ENCODE data around the gene FAM13C.

The FAM13C gene

DNA sequence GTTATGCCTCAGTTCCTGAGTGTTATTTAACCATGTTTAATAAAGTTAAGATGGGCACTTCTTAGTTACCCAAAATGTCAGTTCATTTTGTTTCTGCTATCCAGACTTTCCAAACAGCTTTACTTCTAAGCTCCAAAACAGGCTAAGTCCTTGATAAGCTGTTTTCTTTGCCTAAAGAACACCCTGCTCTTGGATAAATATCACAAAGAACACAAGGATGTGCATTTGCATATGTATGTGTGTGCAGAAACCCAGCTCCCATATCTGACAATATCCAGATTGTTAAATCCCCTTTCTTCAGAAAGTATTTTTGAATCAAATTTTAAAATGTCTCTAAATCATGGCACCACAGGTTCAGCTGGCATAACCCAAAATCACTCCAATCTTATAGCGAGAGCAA is 19.6 kb downstream of the FAM13C start:
- ATAC-seq (ENCODE audit: low read depth), result no peak
- H3K4me1 Mint-ChIP-seq, result no peaks in the 10 kb centered on the region
- H3K9me3 Mint-ChIP-seq, result peaks cover 4% of the 10 kb centered on the region
- H3K27ac Mint-ChIP-seq, result no peak overlapping the region
- no peak overlapping the region for H3K4me3 Mint-ChIP-seq
- no peak for DNase-seq (ENCODE audit: low spot score in 2 of 2)
- no peaks in the 10 kb centered on the region for H3K27me3 Mint-ChIP-seq
- no peaks in the 10 kb centered on the region for H3K36me3 Mint-ChIP-seq

DNA sequence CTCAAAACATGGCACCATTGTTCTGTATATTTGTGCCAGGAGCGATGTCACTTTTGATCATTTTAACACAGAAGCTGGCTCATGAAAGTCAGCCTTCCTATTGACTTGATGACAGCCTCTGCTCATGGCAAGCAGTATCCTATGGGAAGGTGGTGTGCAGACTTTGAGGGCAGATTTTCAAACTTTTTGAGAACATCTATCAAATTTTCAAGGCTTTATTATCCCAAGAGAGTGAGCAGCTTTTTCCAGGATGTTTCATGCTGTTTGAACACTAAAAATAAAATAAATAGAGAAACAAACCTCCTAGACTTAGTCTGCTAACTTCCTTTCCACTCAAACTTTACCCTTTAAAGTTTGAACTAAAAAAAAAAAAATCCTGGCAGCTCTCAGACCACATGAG is 20.3 kb downstream of the FAM13C start:
- no peaks in the 10 kb centered on the region for H3K27me3 Mint-ChIP-seq
- peaks cover 4% of the 10 kb centered on the region for H3K9me3 Mint-ChIP-seq
- no peaks in the 10 kb centered on the region for H3K36me3 Mint-ChIP-seq
- DNase-seq (ENCODE audit: low spot score in 2 of 2), result no peak
- no peak overlapping the region for H3K4me3 Mint-ChIP-seq
- no peak overlapping the region for H3K27ac Mint-ChIP-seq
- no peaks in the 10 kb centered on the region for H3K4me1 Mint-ChIP-seq
- no peak for ATAC-seq (ENCODE audit: low read depth)

DNA sequence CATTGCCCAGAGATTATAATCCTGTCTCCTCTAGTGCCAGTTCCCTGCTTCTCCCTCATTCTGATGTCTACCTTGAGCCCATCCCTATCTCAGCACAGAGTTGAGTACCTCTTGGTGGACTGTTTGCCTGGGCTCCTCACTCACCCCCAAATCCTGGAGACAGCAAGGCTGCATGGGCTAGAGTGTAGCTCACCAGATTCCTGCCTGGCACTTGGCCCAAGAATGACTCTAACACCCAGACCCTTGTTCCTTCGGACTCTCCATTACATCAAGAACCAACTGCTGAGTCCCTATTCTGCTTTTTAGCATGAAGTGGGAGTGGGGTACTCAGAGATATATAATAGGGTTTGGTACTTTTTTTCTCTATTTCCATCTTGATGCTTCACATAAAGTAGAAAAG is 22.1 kb downstream of the FAM13C start:
- ATAC-seq (ENCODE audit: low read depth) (no peak), DNase-seq (ENCODE audit: low spot score in 2 of 2) (no peak)
- Mint-ChIP-seq H3K4me1 (no peaks in the 10 kb centered on the region), H3K27ac (no peak overlapping the region), H3K4me3 (no peak overlapping the region), H3K27me3 (no peaks in the 10 kb centered on the region), H3K36me3 (no peaks in the 10 kb centered on the region), H3K9me3 (peaks cover 2% of the 10 kb centered on the region)

DNA sequence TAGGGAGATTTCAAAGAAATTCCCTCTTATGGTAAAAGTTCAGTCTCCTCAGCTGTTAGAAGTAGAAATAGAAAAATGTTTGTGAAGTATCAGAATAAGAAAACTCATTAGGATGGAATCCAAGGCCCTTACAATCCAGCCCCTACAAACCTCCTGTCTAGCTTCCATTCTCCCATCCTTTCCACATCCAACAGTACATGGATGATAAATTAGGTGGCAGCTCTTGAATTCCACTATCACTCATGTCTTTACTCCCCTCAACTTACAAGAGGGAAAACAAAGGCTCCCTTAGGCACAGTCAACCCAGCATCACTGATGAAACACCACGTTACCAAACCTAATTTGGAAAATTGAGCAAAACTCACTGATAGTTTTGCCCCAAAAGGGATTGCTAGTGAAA is 23.0 kb downstream of the FAM13C start:
- Mint-ChIP-seq H3K27ac (no peak overlapping the region), H3K4me1 (no peaks in the 10 kb centered on the region), H3K36me3 (no peaks in the 10 kb centered on the region), H3K9me3 (no peaks in the 10 kb centered on the region), H3K27me3 (no peaks in the 10 kb centered on the region), H3K4me3 (no peak overlapping the region)
- no peak for DNase-seq (ENCODE audit: low spot score in 2 of 2)
- ATAC-seq (ENCODE audit: low read depth), result no peak

DNA sequence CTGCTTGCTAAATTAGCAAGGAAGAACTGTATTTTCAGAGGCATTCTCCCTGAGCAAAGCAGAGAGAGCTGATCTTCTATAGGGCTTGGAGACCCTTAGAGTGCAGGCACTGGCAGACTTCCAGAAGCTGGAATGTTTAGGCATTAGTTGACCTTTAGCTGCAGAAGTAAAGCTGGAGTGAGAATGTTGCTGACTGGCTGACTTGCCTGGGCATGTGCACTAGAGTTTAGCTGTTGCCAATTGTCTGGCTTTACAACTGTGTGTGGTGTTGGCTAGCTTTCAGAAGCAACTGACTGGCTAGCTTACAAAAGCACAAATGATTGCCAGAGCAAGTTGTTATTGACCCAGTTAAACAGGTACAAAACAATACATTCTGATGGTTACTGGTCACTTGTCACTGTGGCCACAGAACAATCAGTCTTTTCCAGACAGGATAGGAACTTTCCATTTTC is 25.1 kb downstream of the FAM13C start:
- Mint-ChIP-seq H3K27me3 (no peaks in the 10 kb centered on the region), H3K4me1 (no peaks in the 10 kb centered on the region), H3K36me3 (no peaks in the 10 kb centered on the region), H3K9me3 (no peaks in the 10 kb centered on the region), H3K27ac (no peak overlapping the region), H3K4me3 (no peak overlapping the region)
- ATAC-seq (ENCODE audit: low read depth), result no peak
- no peak for DNase-seq (ENCODE audit: low spot score in 2 of 2)

DNA sequence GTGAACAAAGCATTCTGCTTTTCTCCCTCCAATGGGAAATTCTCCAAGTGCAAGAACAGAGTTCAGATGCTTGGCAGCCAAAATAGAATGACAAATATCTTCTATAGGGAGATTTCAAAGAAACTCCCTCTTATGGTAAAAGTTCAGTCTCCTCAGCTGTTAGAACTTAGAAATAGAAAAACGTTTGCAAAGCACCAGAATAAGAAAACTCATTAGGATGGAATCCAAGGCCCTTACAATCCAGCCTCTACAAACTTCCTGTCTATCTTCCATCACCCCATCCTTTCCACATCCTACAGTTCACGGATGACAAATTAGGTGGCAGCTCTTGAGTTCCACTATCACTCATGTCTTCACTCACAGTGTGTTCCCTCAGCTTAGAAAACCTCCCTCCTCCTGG is 25.7 kb downstream of the FAM13C start:
- no peak overlapping the region for H3K4me3 Mint-ChIP-seq
- DNase-seq (ENCODE audit: low spot score in 2 of 2) (no peak), ATAC-seq (ENCODE audit: low read depth) (no peak)
- H3K27me3 Mint-ChIP-seq, result no peaks in the 10 kb centered on the region
- no peaks in the 10 kb centered on the region for H3K9me3 Mint-ChIP-seq
- no peak overlapping the region for H3K27ac Mint-ChIP-seq
- H3K36me3 Mint-ChIP-seq, result no peaks in the 10 kb centered on the region
- H3K4me1 Mint-ChIP-seq, result no peaks in the 10 kb centered on the region

DNA sequence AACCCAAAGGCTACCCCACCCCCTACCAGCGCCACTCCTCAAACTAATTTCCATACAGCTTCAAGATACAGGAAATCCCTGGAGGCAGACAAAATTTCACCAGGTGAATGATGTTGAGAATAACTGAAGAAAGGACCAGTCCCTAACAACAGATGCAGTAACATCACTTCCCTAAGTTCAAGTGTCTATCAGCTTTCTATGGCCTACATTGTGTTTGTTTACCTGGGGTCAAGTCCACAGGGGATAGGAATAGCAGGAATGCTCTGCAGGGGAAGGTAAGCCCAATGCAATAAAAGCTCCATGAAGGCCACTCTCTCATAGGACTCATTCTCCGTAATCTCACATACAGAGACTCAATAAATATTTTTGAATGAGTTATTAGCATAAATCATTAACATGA is 26.9 kb downstream of the FAM13C start:
- ATAC-seq (ENCODE audit: low read depth) (no peak), DNase-seq (ENCODE audit: low spot score in 2 of 2) (no peak)
- no peaks in the 10 kb centered on the region for H3K4me1 Mint-ChIP-seq
- H3K27me3 Mint-ChIP-seq, result no peaks in the 10 kb centered on the region
- no peak overlapping the region for H3K27ac Mint-ChIP-seq
- no peak overlapping the region for H3K4me3 Mint-ChIP-seq
- H3K36me3 Mint-ChIP-seq, result no peaks in the 10 kb centered on the region
- no peaks in the 10 kb centered on the region for H3K9me3 Mint-ChIP-seq

DNA sequence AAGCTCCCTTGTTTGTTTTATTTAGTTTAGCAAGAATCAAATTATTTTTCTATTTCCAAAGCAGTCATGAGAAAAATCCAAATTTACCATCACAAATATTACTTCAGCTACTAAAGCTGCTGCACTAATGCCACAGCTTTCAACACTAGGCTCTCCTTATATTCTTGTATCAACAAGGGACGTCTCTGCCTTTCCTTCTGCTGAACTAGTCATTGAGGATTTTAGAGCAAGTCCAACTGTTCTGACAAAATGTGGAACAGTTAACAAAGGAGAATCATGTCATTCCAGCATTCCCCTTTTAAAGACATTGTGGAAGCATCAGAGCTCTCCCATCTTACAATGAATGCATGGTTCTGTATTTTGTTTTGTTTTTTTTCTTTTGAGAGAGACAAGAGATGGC is 28.6 kb downstream of the FAM13C start:
- no peak for DNase-seq (ENCODE audit: low spot score in 2 of 2)
- Mint-ChIP-seq H3K9me3 (no peaks in the 10 kb centered on the region), H3K27ac (no peak overlapping the region), H3K4me3 (no peak overlapping the region), H3K4me1 (no peaks in the 10 kb centered on the region), H3K36me3 (no peaks in the 10 kb centered on the region), H3K27me3 (no peaks in the 10 kb centered on the region)
- no peak for ATAC-seq (ENCODE audit: low read depth)

DNA sequence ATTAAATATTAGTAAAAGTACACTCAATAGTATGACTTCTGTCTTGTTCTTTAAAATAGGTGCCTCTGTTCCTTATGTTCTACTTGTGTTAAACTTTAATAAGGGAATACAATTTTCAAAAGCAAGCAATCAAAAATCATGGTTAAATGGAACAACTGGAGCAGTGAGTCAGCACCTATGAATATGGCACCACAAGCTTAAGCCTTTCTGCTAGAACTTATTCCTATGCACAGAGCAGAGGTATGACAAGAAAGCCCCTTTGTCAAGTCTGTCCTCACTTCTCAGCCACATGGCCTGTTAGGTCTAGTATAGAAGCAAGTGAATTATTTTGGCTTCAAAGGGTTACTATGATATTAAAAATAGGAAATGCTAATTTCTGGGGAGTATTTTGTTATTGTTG is 29.8 kb downstream of the FAM13C start:
- ATAC-seq (ENCODE audit: low read depth), result no peak
- no peak overlapping the region for H3K27ac Mint-ChIP-seq

DNA sequence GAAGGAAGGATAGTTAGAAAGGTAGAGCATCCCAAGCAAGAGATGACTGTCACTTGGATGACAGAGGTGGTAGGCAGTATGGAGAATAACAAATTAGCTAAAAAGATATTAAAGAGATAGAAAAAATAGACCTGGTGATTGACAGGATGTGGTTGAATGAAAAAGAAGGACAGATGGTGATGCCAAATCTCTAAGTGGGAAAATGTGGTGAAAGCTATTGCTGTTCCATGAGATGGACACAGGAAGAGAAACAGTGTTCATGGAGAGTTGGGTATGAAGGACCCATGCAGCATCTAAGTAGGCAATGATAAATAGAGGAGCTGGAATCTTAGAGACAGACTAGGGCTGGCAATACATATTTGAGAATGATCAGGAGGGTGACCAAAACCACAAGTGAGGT is 30.7 kb downstream of the FAM13C start:
- no peaks in the 10 kb centered on the region for H3K36me3 Mint-ChIP-seq
- H3K27me3 Mint-ChIP-seq, result no peaks in the 10 kb centered on the region
- no peak overlapping the region for H3K27ac Mint-ChIP-seq
- H3K4me1 Mint-ChIP-seq, result no peaks in the 10 kb centered on the region
- no peak for DNase-seq (ENCODE audit: low spot score in 2 of 2)
- H3K9me3 Mint-ChIP-seq, result no peaks in the 10 kb centered on the region
- no peak overlapping the region for H3K4me3 Mint-ChIP-seq
- ATAC-seq (ENCODE audit: low read depth), result no peak

More for the DNA sequence above, 29.8 kb downstream of the FAM13C start:
- Mint-ChIP-seq H3K27me3 (no peaks in the 10 kb centered on the region), H3K4me3 (no peak overlapping the region), H3K4me1 (no peaks in the 10 kb centered on the region), H3K9me3 (no peaks in the 10 kb centered on the region), H3K36me3 (no peaks in the 10 kb centered on the region)
- no peak for DNase-seq (ENCODE audit: low spot score in 2 of 2)

DNA sequence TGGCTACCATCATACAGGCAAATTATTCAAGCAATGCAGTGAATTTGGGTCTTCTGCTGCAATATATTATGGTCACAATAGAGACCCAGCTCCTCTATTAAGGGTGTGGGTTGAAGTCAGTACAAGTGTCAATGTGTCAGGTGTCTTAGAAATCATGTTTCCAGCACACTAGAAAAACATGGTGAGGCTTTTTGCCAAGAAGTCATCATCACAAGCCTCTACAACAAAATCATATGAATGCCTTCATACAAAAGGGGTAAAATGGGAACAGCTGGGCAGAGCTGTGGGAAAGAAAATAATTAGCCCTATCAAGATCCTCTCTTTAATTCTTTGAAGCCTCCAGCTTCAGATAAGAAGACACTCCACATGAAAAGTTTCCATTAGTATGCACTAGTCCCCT is 37.2 kb downstream of the FAM13C start:
- ATAC-seq (ENCODE audit: low read depth), result no peak
- Mint-ChIP-seq H3K9me3 (peaks cover 1% of the 10 kb centered on the region), H3K27ac (no peak overlapping the region), H3K4me1 (no peaks in the 10 kb centered on the region), H3K27me3 (no peaks in the 10 kb centered on the region), H3K36me3 (no peaks in the 10 kb centered on the region), H3K4me3 (no peak overlapping the region)
- no peak for DNase-seq (ENCODE audit: low spot score in 2 of 2)

DNA sequence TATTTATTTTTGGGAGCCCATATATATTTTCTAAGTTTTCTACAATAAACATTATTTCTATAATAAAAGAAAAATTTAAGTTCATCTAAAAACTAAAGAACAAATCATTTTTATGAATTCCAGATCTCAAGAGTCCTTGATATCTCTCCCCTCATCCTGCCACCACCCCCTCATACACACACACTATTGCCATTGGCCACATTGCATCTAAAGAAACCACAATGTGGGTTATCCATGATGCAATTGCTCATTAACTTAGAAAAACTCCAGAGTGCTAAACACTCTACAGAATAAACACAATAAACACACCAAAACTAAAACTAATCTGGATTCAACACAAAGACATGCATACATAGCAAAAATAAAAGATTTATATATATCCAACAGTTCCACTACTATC is 37.8 kb downstream of the FAM13C start:
- ATAC-seq (ENCODE audit: low read depth) (no peak), DNase-seq (ENCODE audit: low spot score in 2 of 2) (no peak)
- no peak overlapping the region for H3K27ac Mint-ChIP-seq
- H3K4me1 Mint-ChIP-seq, result no peaks in the 10 kb centered on the region
- no peak overlapping the region for H3K4me3 Mint-ChIP-seq
- H3K27me3 Mint-ChIP-seq, result no peaks in the 10 kb centered on the region
- H3K36me3 Mint-ChIP-seq, result no peaks in the 10 kb centered on the region
- peaks cover 1% of the 10 kb centered on the region for H3K9me3 Mint-ChIP-seq

DNA sequence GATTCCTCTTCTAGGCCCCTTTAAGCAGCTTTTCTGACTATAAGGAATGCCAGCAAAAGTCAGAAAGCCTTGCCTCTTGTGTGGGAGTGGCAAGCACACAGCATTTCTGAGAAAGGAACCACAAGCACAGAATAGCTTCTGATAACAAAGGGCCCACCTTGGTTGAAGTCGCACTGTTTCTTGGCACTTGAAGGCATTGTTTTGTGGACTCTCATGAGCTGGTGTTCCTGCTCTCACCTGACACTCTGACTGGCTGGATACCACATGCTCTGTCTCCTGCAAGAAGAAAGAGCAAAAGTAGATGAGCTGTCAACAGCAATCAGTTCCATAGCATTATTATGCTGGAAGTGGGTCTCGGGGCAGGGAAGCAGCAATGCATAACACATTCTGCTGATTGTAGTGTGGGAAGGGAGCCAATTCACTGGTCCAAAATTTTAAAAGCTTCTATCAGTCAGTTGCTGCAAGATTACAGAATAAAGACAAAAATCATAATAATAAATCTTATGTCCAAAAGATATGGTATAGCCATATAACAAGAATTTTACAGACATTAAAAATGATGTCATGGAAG is 38.4 kb downstream of the FAM13C start:
- DNase-seq (ENCODE audit: low spot score in 2 of 2) (no peak), ATAC-seq (ENCODE audit: low read depth) (no peak)
- H3K9me3 Mint-ChIP-seq, result peaks cover 1% of the 10 kb centered on the region
- no peaks in the 10 kb centered on the region for H3K4me1 Mint-ChIP-seq
- no peaks in the 10 kb centered on the region for H3K27me3 Mint-ChIP-seq
- no peaks in the 10 kb centered on the region for H3K36me3 Mint-ChIP-seq
- no peak overlapping the region for H3K27ac Mint-ChIP-seq
- H3K4me3 Mint-ChIP-seq, result no peak overlapping the region

DNA sequence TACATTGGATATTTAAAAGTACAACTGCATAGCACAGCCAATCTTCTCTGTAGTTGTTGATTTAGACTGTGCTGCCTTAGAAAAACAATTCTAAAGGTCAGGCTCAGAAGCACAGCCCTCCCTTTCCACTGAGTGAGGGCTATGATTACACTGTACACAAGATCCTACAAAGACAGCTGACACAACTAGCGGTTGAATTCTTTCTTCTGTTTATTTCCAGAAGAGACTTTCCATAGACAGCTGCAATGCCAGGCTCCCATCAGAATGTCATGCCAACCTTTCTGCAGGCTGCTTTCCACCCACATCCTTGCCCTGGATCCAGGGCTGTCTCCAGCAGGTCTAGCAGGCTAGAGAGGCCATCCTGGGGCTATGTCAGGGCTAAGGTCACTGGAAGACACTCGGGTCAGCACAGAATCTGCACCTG is 39.3 kb downstream of the FAM13C start:
- ATAC-seq (ENCODE audit: low read depth), result no peak
- H3K4me3 Mint-ChIP-seq, result no peak overlapping the region
- peaks cover 1% of the 10 kb centered on the region for H3K9me3 Mint-ChIP-seq
- no peaks in the 10 kb centered on the region for H3K36me3 Mint-ChIP-seq
- no peaks in the 10 kb centered on the region for H3K27me3 Mint-ChIP-seq
- H3K4me1 Mint-ChIP-seq, result no peaks in the 10 kb centered on the region
- no peak overlapping the region for H3K27ac Mint-ChIP-seq
- no peak for DNase-seq (ENCODE audit: low spot score in 2 of 2)

DNA sequence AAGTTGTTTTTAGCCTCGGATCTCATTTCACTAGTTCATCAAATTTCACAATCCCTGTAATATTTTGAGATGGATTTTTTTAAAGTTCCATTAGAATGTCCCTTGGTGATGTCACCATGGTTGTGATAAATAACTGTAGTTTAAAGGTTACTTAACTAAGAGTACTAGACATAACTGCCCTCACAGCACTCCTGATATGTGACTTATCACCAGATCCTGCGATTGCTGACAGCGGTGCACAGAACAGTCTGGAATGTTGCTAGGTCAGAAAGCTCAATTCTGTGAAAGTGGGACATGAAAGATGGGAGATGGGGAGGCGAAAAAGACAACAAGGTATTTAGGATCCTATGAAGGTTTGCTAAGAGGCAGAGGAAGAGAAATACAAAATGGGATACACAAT is 40.2 kb downstream of the FAM13C start:
- DNase-seq (ENCODE audit: low spot score in 2 of 2) (no peak), ATAC-seq (ENCODE audit: low read depth) (no peak)
- Mint-ChIP-seq H3K4me1 (no peaks in the 10 kb centered on the region), H3K36me3 (no peaks in the 10 kb centered on the region), H3K9me3 (peaks cover 1% of the 10 kb centered on the region), H3K4me3 (no peak overlapping the region), H3K27me3 (no peaks in the 10 kb centered on the region), H3K27ac (no peak overlapping the region)
